ENCODE measurements around the gene ELOA. TPM values are rescaled to one million over a fixed set of nuclear protein-coding genes. Genes with fewer than 3 reads are reported as not detected.

ELOA gene
- total and polyA plus RNA-seq, 2 of the 13 experiments (the other 11 are each of a cell fraction or from before 2014, with no cell fraction given): 14.2 to 28.5 TPM

DNA sequence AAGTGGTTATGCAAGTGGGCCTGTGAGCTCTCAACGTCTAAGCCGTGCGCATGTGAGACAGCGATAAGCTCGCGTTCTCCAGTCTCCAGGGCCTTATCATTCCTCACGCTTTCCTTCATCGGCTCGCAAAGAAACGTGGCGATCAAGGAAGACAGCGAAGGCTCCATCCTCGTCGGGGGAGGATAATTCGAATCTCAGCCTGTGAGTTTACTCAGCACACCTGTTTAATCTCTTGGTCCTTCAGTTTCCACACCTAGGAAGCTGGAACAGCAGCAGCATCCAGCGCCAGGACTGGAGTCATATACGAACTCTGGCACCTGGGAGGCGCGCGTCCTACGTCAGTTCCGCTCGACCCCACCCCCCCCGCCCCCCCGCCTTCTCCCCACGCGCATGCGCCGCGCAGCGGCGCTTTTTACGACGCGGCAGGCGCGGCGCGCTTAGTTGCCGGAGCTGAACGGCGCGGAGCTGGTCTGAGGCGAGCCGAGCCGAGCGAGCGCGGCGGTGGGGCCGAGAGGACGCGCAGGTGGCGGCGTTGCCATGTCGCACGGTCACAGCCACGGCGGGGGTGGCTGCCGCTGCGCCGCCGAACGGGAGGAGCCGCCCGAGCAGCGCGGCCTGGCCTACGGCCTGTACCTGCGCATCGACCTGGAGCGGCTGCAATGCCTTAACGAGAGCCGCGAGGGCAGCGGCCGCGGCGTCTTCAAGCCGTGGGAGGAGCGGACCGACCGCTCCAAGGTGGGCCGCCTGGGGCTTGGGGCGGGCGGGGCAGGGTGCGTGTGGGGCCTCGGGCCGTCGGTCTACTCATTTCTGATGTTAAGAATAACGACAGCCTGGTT is 34.9 kb downstream of the ELOA start, which contains the start of gene PITHD1 (continued):
- TF ChIP-seq ZC3H4 (CRISPR knock-in tag; IDR thresholded peaks at IDR 0.05; ENCODE audit: borderline replicate concordance) (no peak), ZNF75D (CRISPR knock-in tag; IDR thresholded peaks at IDR 0.05; ENCODE audit: borderline replicate concordance) (no peak), KLF9 (CRISPR knock-in tag; IDR thresholded peaks at IDR 0.05; ENCODE audit: low read depth) (no peak), RARG (CRISPR knock-in tag; IDR thresholded peaks at IDR 0.05; ENCODE audit: low read depth) (no peak), MTA1 (CRISPR knock-in tag; IDR thresholded peaks at IDR 0.05; ENCODE audit: borderline replicate concordance) (no peak), SNAPC4 (CRISPR knock-in tag; IDR thresholded peaks at IDR 0.05) (peak; percentile 83; the same call in 1 of the 2 replicates), DZIP1 (CRISPR knock-in tag; IDR thresholded peaks at IDR 0.05) (peak; percentile 73; the same call in 1 of the 2 replicates), ZFYVE20 (CRISPR knock-in tag; IDR thresholded peaks at IDR 0.05; ENCODE audit: borderline replicate concordance, low read depth) (peak; percentile 90; the same call in 1 of the 2 replicates), NONO (IDR thresholded peaks at IDR 0.05) (no peak), NONO (CRISPR knock-in tag; conservative IDR thresholded peaks at IDR 0.05) (peak; percentile 51), ZNF282 (IDR thresholded peaks at IDR 0.05; ENCODE audit: partially characterized antibody) (no peak)
- TF ChIP-seq, protein P1, sequence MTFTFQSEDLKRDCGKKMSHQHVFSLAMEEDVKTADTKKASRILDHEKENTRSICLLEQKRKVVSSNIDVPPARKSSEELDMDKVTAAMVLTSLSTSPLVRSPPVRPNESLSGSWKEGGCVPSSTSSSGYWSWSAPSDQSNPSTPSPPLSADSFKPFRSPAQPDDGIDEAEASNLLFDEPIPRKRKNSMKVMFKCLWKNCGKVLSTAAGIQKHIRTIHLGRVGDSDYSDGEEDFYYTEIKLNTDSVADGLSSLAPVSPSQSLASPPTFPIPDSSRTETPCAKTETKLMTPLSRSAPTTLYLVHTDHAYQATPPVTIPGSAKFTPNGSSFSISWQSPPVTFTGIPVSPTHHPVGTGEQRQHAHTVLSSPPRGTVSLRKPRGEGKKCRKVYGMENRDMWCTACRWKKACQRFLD (CRISPR knock-in tag; IDR thresholded peaks at IDR 0.05; ENCODE audit: borderline replicate concordance): peak; percentile 56; the same call in 1 of the 2 replicates
- TF ChIP-seq, protein P2, sequence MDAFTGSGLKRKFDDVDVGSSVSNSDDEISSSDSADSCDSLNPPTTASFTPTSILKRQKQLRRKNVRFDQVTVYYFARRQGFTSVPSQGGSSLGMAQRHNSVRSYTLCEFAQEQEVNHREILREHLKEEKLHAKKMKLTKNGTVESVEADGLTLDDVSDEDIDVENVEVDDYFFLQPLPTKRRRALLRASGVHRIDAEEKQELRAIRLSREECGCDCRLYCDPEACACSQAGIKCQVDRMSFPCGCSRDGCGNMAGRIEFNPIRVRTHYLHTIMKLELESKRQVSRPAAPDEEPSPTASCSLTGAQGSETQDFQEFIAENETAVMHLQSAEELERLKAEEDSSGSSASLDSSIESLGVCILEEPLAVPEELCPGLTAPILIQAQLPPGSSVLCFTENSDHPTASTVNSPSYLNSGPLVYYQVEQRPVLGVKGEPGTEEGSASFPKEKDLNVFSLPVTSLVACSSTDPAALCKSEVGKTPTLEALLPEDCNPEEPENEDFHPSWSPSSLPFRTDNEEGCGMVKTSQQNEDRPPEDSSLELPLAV (CRISPR knock-in tag; conservative IDR thresholded peaks at IDR 0.05; ENCODE audit: low read depth): no peak
- TF ChIP-seq, protein P3, sequence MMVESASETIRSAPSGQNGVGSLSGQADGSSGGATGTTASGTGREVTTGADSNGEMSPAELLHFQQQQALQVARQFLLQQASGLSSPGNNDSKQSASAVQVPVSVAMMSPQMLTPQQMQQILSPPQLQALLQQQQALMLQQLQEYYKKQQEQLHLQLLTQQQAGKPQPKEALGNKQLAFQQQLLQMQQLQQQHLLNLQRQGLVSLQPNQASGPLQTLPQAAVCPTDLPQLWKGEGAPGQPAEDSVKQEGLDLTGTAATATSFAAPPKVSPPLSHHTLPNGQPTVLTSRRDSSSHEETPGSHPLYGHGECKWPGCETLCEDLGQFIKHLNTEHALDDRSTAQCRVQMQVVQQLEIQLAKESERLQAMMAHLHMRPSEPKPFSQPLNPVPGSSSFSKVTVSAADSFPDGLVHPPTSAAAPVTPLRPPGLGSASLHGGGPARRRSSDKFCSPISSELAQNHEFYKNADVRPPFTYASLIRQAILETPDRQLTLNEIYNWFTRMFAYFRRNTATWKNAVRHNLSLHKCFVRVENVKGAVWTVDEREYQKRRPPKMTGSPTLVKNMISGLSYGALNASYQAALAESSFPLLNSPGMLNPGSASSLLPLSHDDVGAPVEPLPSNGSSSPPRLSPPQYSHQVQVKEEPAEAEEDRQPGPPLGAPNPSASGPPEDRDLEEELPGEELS (CRISPR knock-in tag; IDR thresholded peaks at IDR 0.05): peak; percentile 29; the same call in 1 of the 2 replicates
